Measurements from ENCODE around the gene PTPRM.

Gene PTPRM

GRCh38 chr18:7567474-7568425, 634 bp downstream of the PTPRM start:
- H3K4me3 ChIP-seq (ENCODE audit: extremely low read depth, insufficient read depth, low read length, poor library complexity, severe bottlenecking): peak overlapping the region; percentile 65
- no peaks in the 10 kb centered on the region for H3K9me3 ChIP-seq (ENCODE audit: control insufficient read depth, low read length)
- H3K27ac ChIP-seq (ENCODE audit: low read depth, low read length, severe bottlenecking): peak overlapping the region; percentile 50
- WGBS, 2 experiments (ENCODE audit: insufficient coverage in 2 of 2): 0 to 1% methylated on average over 87 to 88 of the region's 109 CpGs
- peaks cover 3% of the 10 kb centered on the region for H3K4me1 ChIP-seq (ENCODE audit: control insufficient read depth, insufficient read depth, low read length, poor library complexity, severe bottlenecking)
- H3K36me3 ChIP-seq (ENCODE audit: control insufficient read depth, insufficient read depth, low read length): no peaks in the 10 kb centered on the region

GRCh38 chr18:7568426-7568825, 1.3 kb downstream of the PTPRM start:
- Histone ChIP-seq H3K9me3 (ENCODE audit: control insufficient read depth, low read length) (no peaks in the 10 kb centered on the region), H3K27ac (ENCODE audit: low read depth, low read length, severe bottlenecking) (no peak overlapping the region), H3K36me3 (ENCODE audit: control insufficient read depth, insufficient read depth, low read length) (no peaks in the 10 kb centered on the region), H3K4me1 (ENCODE audit: control insufficient read depth, insufficient read depth, low read length, poor library complexity, severe bottlenecking) (peaks cover 5% of the 10 kb centered on the region), H3K4me3 (ENCODE audit: extremely low read depth, insufficient read depth, low read length, poor library complexity, severe bottlenecking) (peak overlapping the region; percentile 65)
- WGBS, 2 experiments (ENCODE audit: insufficient coverage in 2 of 2): 2% methylated on average over 23 to 26 of the region's 44 CpGs

- no peak overlapping the region for H3K27ac ChIP-seq (ENCODE audit: low read depth, low read length, severe bottlenecking)
- H3K9me3 ChIP-seq (ENCODE audit: control insufficient read depth, low read length): no peaks in the 10 kb centered on the region
- no peak overlapping the region for H3K4me3 ChIP-seq (ENCODE audit: extremely low read depth, insufficient read depth, low read length, poor library complexity, severe bottlenecking)
- no peaks in the 10 kb centered on the region for H3K36me3 ChIP-seq (ENCODE audit: control insufficient read depth, insufficient read depth, low read length)
- WGBS, 2 experiments (ENCODE audit: insufficient coverage in 2 of 2): 80% methylated on average over 1 of the region's 2 CpGs; no CpG with 5 or more reads in 1 of the 2 experiments
- peaks cover 17% of the 10 kb centered on the region for H3K4me1 ChIP-seq (ENCODE audit: control insufficient read depth, insufficient read depth, low read length, poor library complexity, severe bottlenecking)
Observed at GRCh38 chr18:7571626-7572025, 4.5 kb downstream of the PTPRM start.

GRCh38 chr18:7572822-7573221, 5.7 kb downstream of the PTPRM start:
- 60 to 95% methylated on average over 1 to 2 of the region's 2 CpGs for WGBS, 2 experiments (ENCODE audit: insufficient coverage in 2 of 2)
- H3K27ac ChIP-seq (ENCODE audit: low read depth, low read length, severe bottlenecking): no peak overlapping the region
- no peaks in the 10 kb centered on the region for H3K9me3 ChIP-seq (ENCODE audit: control insufficient read depth, low read length)
- H3K4me1 ChIP-seq (ENCODE audit: control insufficient read depth, insufficient read depth, low read length, poor library complexity, severe bottlenecking): peaks cover 19% of the 10 kb centered on the region
- no peaks in the 10 kb centered on the region for H3K36me3 ChIP-seq (ENCODE audit: control insufficient read depth, insufficient read depth, low read length)
- no peak overlapping the region for H3K4me3 ChIP-seq (ENCODE audit: extremely low read depth, insufficient read depth, low read length, poor library complexity, severe bottlenecking)

GRCh38 chr18:7575465-7576028, 8.4 kb downstream of the PTPRM start:
- Histone ChIP-seq H3K27ac (ENCODE audit: low read depth, low read length, severe bottlenecking) (no peak overlapping the region), H3K9me3 (ENCODE audit: control insufficient read depth, low read length) (no peaks in the 10 kb centered on the region), H3K4me3 (ENCODE audit: extremely low read depth, insufficient read depth, low read length, poor library complexity, severe bottlenecking) (no peak overlapping the region), H3K4me1 (ENCODE audit: control insufficient read depth, insufficient read depth, low read length, poor library complexity, severe bottlenecking) (peaks cover 19% of the 10 kb centered on the region), H3K36me3 (ENCODE audit: control insufficient read depth, insufficient read depth, low read length) (no peaks in the 10 kb centered on the region)
- WGBS, 2 experiments (ENCODE audit: insufficient coverage in 2 of 2): 94 to 100% methylated on average over 2 of the region's 2 CpGs

GRCh38 chr18:7576077-7576476, 9.0 kb downstream of the PTPRM start:
- Histone ChIP-seq H3K4me3 (ENCODE audit: extremely low read depth, insufficient read depth, low read length, poor library complexity, severe bottlenecking) (no peak overlapping the region), H3K36me3 (ENCODE audit: control insufficient read depth, insufficient read depth, low read length) (no peaks in the 10 kb centered on the region), H3K9me3 (ENCODE audit: control insufficient read depth, low read length) (no peaks in the 10 kb centered on the region), H3K27ac (ENCODE audit: low read depth, low read length, severe bottlenecking) (no peak overlapping the region), H3K4me1 (ENCODE audit: control insufficient read depth, insufficient read depth, low read length, poor library complexity, severe bottlenecking) (peaks cover 19% of the 10 kb centered on the region)

GRCh38 chr18:7576685-7577084, 9.6 kb downstream of the PTPRM start:
- H3K36me3 ChIP-seq (ENCODE audit: control insufficient read depth, insufficient read depth, low read length): no peaks in the 10 kb centered on the region
- H3K4me1 ChIP-seq (ENCODE audit: control insufficient read depth, insufficient read depth, low read length, poor library complexity, severe bottlenecking): peaks cover 19% of the 10 kb centered on the region
- no peaks in the 10 kb centered on the region for H3K9me3 ChIP-seq (ENCODE audit: control insufficient read depth, low read length)
- no peak overlapping the region for H3K4me3 ChIP-seq (ENCODE audit: extremely low read depth, insufficient read depth, low read length, poor library complexity, severe bottlenecking)
- no peak overlapping the region for H3K27ac ChIP-seq (ENCODE audit: low read depth, low read length, severe bottlenecking)

- H3K4me3 ChIP-seq (ENCODE audit: extremely low read depth, insufficient read depth, low read length, poor library complexity, severe bottlenecking): no peak overlapping the region
- WGBS, 2 experiments (ENCODE audit: insufficient coverage in 2 of 2): no CpG with 5 or more reads among the region's 1 CpG
Observed at GRCh38 chr18:7577706-7578105, 10.6 kb downstream of the PTPRM start.

GRCh38 chr18:7579176-7579917, 12.2 kb downstream of the PTPRM start:
- Histone ChIP-seq H3K36me3 (ENCODE audit: control insufficient read depth, insufficient read depth, low read length) (no peaks in the 10 kb centered on the region), H3K4me1 (ENCODE audit: control insufficient read depth, insufficient read depth, low read length, poor library complexity, severe bottlenecking) (peaks cover 14% of the 10 kb centered on the region), H3K27ac (ENCODE audit: low read depth, low read length, severe bottlenecking) (no peak overlapping the region), H3K4me3 (ENCODE audit: extremely low read depth, insufficient read depth, low read length, poor library complexity, severe bottlenecking) (no peak overlapping the region), H3K9me3 (ENCODE audit: control insufficient read depth, low read length) (no peaks in the 10 kb centered on the region)
- WGBS, 2 experiments (ENCODE audit: insufficient coverage in 2 of 2): 100% methylated on average over 2 of the region's 3 CpGs; no CpG with 5 or more reads in 1 of the 2 experiments

More at GRCh38 chr18:7577706-7578105, 10.6 kb downstream of the PTPRM start:
- no peaks in the 10 kb centered on the region for H3K36me3 ChIP-seq (ENCODE audit: control insufficient read depth, insufficient read depth, low read length)
- no peaks in the 10 kb centered on the region for H3K9me3 ChIP-seq (ENCODE audit: control insufficient read depth, low read length)
- H3K27ac ChIP-seq (ENCODE audit: low read depth, low read length, severe bottlenecking): peak overlapping the region; percentile 60
- peaks cover 16% of the 10 kb centered on the region for H3K4me1 ChIP-seq (ENCODE audit: control insufficient read depth, insufficient read depth, low read length, poor library complexity, severe bottlenecking)

GRCh38 chr18:7579918-7580542, 12.9 kb downstream of the PTPRM start:
- Histone ChIP-seq H3K9me3 (ENCODE audit: control insufficient read depth, low read length) (no peaks in the 10 kb centered on the region), H3K27ac (ENCODE audit: low read depth, low read length, severe bottlenecking) (no peak overlapping the region), H3K36me3 (ENCODE audit: control insufficient read depth, insufficient read depth, low read length) (no peaks in the 10 kb centered on the region), H3K4me1 (ENCODE audit: control insufficient read depth, insufficient read depth, low read length, poor library complexity, severe bottlenecking) (peaks cover 14% of the 10 kb centered on the region), H3K4me3 (ENCODE audit: extremely low read depth, insufficient read depth, low read length, poor library complexity, severe bottlenecking) (no peak overlapping the region)
- WGBS, 2 experiments (ENCODE audit: insufficient coverage in 2 of 2): 95% methylated on average over 3 of the region's 4 CpGs; no CpG with 5 or more reads in 1 of the 2 experiments

Data from mesodermal cell (in vitro differentiated cells).